Endothelial cell of umbilical vein (primary cell): ENCODE data around the gene GLRX5. TPM values are rescaled to one million over a fixed set of nuclear protein-coding genes. Genes with fewer than 3 reads are reported as not detected.

ENCODE experiments used
- BruUV-seq: library from RNA; stranded (reverse); fragments of 400-500 nt; replicated peaks from 2 replicates; lab custom pipeline; 2021; lab: Mats Ljungman, UMichigan
- CTCF ChIA-PET: fragments of 300-600, 350-600 bp; sonication (Branson Sonifier 250); formaldehyde crosslinking; loops from one replicate; lab custom pipeline; 2021; ENCODE audit warnings: antibody characterized with exemption, inconsistent platforms; lab: Charles Lee
- POLR2A ChIA-PET: fragments of 300-600, 350-600 bp; sonication (Branson Sonifier 250); formaldehyde crosslinking; loops from one replicate; lab custom pipeline; 2021; ENCODE audit warnings: antibody characterized with exemption, inconsistent platforms; lab: Charles Lee
- DNase-seq: peaks from one replicate; pipeline ENCODE4 v3.0.0-alpha.2; 2011; ENCODE audit warnings: low read depth, low spot score
- FAIRE-seq: peaks from 2 replicates; lab custom pipeline; 2011; peaks lifted over from hg19 to GRCh38; lab: Jason Lieb, UNC
- H2AFZ ChIP-seq: 2 replicates; pipeline ENCODE4 v1.6.0; 2012; ENCODE audit warnings: low read depth, low read length, control low read depth, inconsistent platforms
- H3K27ac ChIP-seq: 2 replicates; pipeline ENCODE4 v1.5.1; 2011; ENCODE audit warnings: low read depth, mild to moderate bottlenecking, control low read depth, low read length, moderate library complexity; ENCODE audit not compliant: insufficient read depth
- H3K27me3 ChIP-seq, 2 experiments: 2 replicates each; pipeline versions ENCODE4 v1.6.0 to v1.6.1; 2011; ENCODE audit warnings: low read length in 2 of 2, mixed read lengths in 1 of 2; ENCODE audit not compliant: control insufficient read depth in 2 of 2, insufficient read depth in 2 of 2
- H3K36me3 ChIP-seq, 2 experiments: 2 replicates in 1 of 2; 3 replicates in 1 of 2; pipeline ENCODE4 v1.5.1; 2011; ENCODE audit warnings: low read length in 2 of 2, mild to moderate bottlenecking in 1 of 2, moderate library complexity in 1 of 2; ENCODE audit not compliant: control insufficient read depth in 2 of 2, insufficient read depth in 2 of 2; ENCODE audit errors: extremely low read depth in 1 of 2
- H3K4me1 ChIP-seq: 3 replicates; pipeline ENCODE4 v1.5.1; 2011; ENCODE audit warnings: mild to moderate bottlenecking, low read length; ENCODE audit not compliant: control insufficient read depth, insufficient read depth; ENCODE audit errors: extremely low read depth
- H3K4me2 ChIP-seq: 2 replicates; pipeline ENCODE4 v1.6.1; 2011; ENCODE audit warnings: low read length, control low read depth, mixed read lengths; ENCODE audit not compliant: insufficient read depth
- H3K4me3 ChIP-seq, 3 experiments: fragments of 200-600 bp in 1 of 3; sonication (generic), shearing (Covaris generic) in 1 of 3; replicated peaks in 1 of 3; 2 replicates each; pipeline ENCODE4 v1.5.1; 2011 to 2016; ENCODE audit warnings: control low read depth in 3 of 3, low read length in 3 of 3, mild to moderate bottlenecking in 2 of 3, inconsistent platforms in 1 of 3, low read depth in 1 of 3, moderate library complexity in 1 of 3; ENCODE audit not compliant: insufficient read depth in 1 of 3
- H3K79me2 ChIP-seq: 2 replicates; pipeline ENCODE4 v1.6.0; 2012; ENCODE audit warnings: low read length, inconsistent platforms; ENCODE audit not compliant: control insufficient read depth, insufficient read depth
- H3K9ac ChIP-seq: replicated peaks from 2 replicates; pipeline ENCODE3; 2011; ENCODE audit warnings: low read length, control low read depth; ENCODE audit not compliant: insufficient read depth; ENCODE audit errors: extremely low read depth
- H3K9me1 ChIP-seq: replicated peaks from 3 replicates; pipeline ENCODE4 v1.6.0; 2011; ENCODE audit warnings: mild to moderate bottlenecking, low read length; ENCODE audit not compliant: control insufficient read depth, insufficient read depth; ENCODE audit errors: extremely low read depth
- H3K9me3 ChIP-seq: replicated peaks from 2 replicates; pipeline ENCODE4 v1.5.1; 2012; ENCODE audit warnings: low read length, inconsistent platforms; ENCODE audit not compliant: control insufficient read depth, insufficient read depth
- H4K20me1 ChIP-seq: replicated peaks from 2 replicates; pipeline ENCODE3; 2011; ENCODE audit warnings: mild to moderate bottlenecking, low read length; ENCODE audit not compliant: control insufficient read depth, insufficient read depth; ENCODE audit errors: extremely low read depth
- CTCF ChIP-seq, 2 donors: IDR thresholded peaks; 1 replicate in 1 of 2; 2 replicates in 1 of 2; pipeline ENCODE4 v1.5.1; 2011; ENCODE audit warnings: low read length in 2 of 2, mild to moderate bottlenecking in 2 of 2, moderate library complexity in 2 of 2, control low read depth in 1 of 2, inconsistent platforms in 1 of 2, low read depth in 1 of 2; ENCODE audit not compliant: insufficient read depth in 1 of 2; ENCODE audit errors: extremely low read depth in 1 of 2
- EZH2 ChIP-seq: IDR thresholded peaks from 2 replicates; pipeline ENCODE4 v1.6.1; 2012; ENCODE audit warnings: borderline replicate concordance, low read depth, mild to moderate bottlenecking, moderate library complexity, low read length, inconsistent platforms; ENCODE audit not compliant: severe bottlenecking
- GATA2 ChIP-seq: IDR thresholded peaks from 2 replicates; pipeline ENCODE4 v1.7.0; 2011; ENCODE audit warnings: low read depth, mild to moderate bottlenecking, moderate library complexity, mixed read lengths, low read length; ENCODE audit not compliant: insufficient read length, insufficient read depth
- MAX ChIP-seq: IDR thresholded peaks from 2 replicates; pipeline ENCODE4 v1.6.1; 2011; ENCODE audit not compliant: insufficient read depth, insufficient read length
- POLR2AphosphoS5 ChIP-seq: IDR thresholded peaks from 2 replicates; pipeline ENCODE4 v1.6.1; 2012; ENCODE audit warnings: low read depth, mild to moderate bottlenecking, control low read depth, low read length, moderate library complexity; ENCODE audit not compliant: insufficient read depth
- dilution Hi-C: fragments of 300-500 bp; cut with MboI; formaldehyde crosslinking; loops from one replicate; pipeline ENCODE4 v1.15.0; 2019; ENCODE audit warnings: low sequenced_read_pairs; ENCODE audit not compliant: extremely low pct_ligation_motif_present
- intact Hi-C: fragments of 100-400 bp; cut with micrococcal nuclease; formaldehyde crosslinking; loops from one replicate; pipeline ENCODE4 v1.10.0; 2022
- polyA plus RNA-seq, 4 experiments: library from polyadenylated mRNA; depleted of rRNA in 3 of 4; stranded (reverse) in 3 of 4; unstranded in 1 of 4; fragments of >200 nt; gene quantifications; 2 replicates each; pipeline versions ENCODE4 v1.2.1 to v1.2.3, GENCODE V29; 2011 to 2012; ENCODE audit warnings: missing spikeins in 1 of 4
- total RNA-seq: library from RNA; stranded (reverse); gene quantifications from 2 replicates; pipeline ENCODE4 v1.2.3, GENCODE V29; 2021

The GLRX5 gene
- total and polyA plus RNA-seq, 2 donors (not counting 3 experiments of a cell fraction or from before 2014, with no cell fraction given), result 42.6 to 52.0 TPM

- no peaks in the 10 kb centered on the region for H4K20me1 ChIP-seq
- ChIA-PET POLR2A (no interaction called here), CTCF (interaction anchor here (1.2 to 6.0 kb wide), 3 partner anchors 15 to 69 kb away, joined by 4 to 33 read pairs (median 5); no protein-coding TSS in a partner anchor)
- no peaks in the 10 kb centered on the region for H3K27me3 ChIP-seq
- BruUV-seq, result no TSS peak
- intact Hi-C loops (loop anchor here (10.0 kb wide), 1 partner anchor 357 kb away; the partner anchor contains the start of gene DICER1), dilution Hi-C loops (no loop called here)
- no peak for TF ChIP-seq CTCF (IDR thresholded peaks at IDR 0.05; ENCODE audit: extremely low read depth in 1 of 2, insufficient read depth in 1 of 2, low read depth in 1 of 2, low read length in 2 of 2)
- no peak for TF ChIP-seq GATA2
- no peak for TF ChIP-seq MAX
- no peak for TF ChIP-seq POLR2AphosphoS5
- TF ChIP-seq EZH2, result no peak
- H3K4me2 ChIP-seq, result no peak overlapping the region
- FAIRE-seq (no peak), DNase-seq (no peak)
- H3K9me1 ChIP-seq, result no peaks in the 10 kb centered on the region
- H3K36me3 ChIP-seq, result no peaks in the 10 kb centered on the region
- no peak overlapping the region for H2AFZ ChIP-seq
- no peak overlapping the region for H3K9ac ChIP-seq
- no peaks in the 10 kb centered on the region for H3K9me3 ChIP-seq
- H3K79me2 ChIP-seq, result no peaks in the 10 kb centered on the region
- H3K4me1 ChIP-seq, result peaks cover 33% of the 10 kb centered on the region
- no peak overlapping the region for H3K27ac ChIP-seq
- H3K4me3 ChIP-seq, result no peak overlapping the region
Observed at GRCh38 chr14:95511687-95512086, 23.2 kb upstream of the GLRX5 start.
